GM12801 (cell line): ENCODE results near the gene PTH2R.

Source experiments
- TF ChIP-seq, protein P1 (sequence below): IDR thresholded peaks from one replicate; pipeline ENCODE4 v1.5.1; 2011; ENCODE audit warnings: control low read depth; ENCODE audit not compliant: insufficient read length; ENCODE audit errors: extremely low read depth

Gene PTH2R

DNA sequence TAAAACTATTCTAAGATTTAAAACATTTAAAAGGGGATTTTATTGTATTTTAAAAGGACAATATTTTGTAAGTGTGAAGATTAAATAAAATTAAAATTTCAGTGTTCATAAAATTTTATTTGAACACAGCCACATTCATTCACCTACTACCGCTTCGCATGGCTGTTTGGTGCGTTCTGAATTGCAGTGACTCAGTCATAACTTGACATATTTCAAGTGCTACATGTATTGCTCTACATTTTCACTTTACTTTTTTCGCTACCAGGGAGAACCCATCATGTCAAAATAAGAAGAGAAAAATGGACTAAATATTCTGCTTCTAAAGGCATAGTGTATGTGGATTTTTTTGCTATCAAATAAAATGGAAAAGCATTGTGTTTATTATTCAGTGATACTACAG is 8.7 kb downstream of the PTH2R start:
- TF ChIP-seq, protein P1, sequence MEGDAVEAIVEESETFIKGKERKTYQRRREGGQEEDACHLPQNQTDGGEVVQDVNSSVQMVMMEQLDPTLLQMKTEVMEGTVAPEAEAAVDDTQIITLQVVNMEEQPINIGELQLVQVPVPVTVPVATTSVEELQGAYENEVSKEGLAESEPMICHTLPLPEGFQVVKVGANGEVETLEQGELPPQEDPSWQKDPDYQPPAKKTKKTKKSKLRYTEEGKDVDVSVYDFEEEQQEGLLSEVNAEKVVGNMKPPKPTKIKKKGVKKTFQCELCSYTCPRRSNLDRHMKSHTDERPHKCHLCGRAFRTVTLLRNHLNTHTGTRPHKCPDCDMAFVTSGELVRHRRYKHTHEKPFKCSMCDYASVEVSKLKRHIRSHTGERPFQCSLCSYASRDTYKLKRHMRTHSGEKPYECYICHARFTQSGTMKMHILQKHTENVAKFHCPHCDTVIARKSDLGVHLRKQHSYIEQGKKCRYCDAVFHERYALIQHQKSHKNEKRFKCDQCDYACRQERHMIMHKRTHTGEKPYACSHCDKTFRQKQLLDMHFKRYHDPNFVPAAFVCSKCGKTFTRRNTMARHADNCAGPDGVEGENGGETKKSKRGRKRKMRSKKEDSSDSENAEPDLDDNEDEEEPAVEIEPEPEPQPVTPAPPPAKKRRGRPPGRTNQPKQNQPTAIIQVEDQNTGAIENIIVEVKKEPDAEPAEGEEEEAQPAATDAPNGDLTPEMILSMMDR: no peak

GRCh38 chr2:208415897-208416296 is 9.3 kb downstream of the PTH2R start:
- TF ChIP-seq, protein P1: no peak

DNA sequence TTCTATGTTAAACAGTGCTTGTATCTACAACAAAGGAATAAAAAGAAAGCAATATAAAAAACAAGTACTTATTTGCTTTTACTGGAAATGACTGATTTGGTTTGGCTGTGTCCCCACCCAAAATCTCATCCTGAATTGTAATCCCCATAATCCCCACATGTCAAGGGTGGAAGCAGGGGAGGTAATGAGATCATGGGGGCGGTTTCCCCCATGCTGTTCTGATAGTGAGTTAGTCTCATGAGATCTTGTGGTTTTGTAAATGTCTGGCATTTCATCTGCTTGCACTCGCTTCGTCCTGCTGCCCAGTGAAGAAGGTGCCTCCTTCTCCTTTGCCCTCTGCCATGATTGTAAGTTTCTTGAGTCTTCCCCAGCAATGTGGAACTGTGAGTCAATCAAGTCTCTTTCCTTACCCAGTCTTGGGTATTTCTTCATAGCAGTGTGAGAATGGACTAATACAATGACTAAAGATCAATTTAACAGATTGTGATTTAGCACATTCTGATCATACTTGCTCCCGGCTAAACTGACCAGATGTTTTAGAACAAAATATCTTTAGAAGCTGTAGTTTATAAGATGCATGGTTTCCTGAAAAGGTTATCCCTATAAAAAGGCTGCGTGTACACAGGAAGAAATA is 19.9 kb downstream of the PTH2R start:
- TF ChIP-seq, protein P1: no peak

- TF ChIP-seq, protein P1: no peak
Measured at GRCh38 chr2:208437755-208438154, 31.2 kb downstream of the PTH2R start.

DNA sequence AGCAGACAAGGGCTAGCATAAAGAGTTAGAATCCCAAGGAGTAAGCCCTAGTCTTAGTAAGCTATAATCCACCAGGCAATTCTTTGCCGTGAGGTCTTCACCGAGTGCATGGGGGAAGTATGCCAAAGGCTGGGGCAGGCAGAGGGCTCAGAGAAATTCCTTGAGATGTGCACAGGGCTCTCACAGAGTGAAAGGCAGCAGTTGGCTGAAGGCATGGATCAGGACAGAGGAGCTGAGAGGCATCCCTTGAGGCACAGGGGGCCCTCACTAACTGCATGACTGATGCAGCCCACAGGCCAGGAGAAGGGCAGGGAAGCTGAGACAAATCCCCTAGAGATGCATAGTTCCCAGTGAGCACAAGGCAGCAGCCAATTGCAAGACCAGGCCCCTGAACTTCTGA is 34.1 kb downstream of the PTH2R start:
- TF ChIP-seq, protein P1: no peak

DNA sequence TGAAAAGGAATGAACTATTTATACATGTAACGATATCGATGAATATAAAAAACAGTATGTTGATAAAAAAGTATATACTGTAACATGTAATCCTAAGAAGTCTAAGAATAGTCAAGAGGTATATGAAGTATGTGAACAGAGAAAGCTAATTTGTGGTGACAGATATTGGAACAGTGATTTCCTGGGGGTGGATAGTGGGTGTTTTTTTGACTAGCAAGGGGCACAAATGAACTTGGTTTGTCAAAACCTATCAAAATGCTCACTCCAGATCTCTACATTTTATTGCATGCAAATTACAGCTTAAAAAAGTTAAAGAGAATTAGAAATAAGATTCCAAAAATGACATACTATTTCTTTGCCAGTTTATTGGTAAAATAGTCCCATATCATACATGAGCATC is 35.4 kb downstream of the PTH2R start:
- TF ChIP-seq, protein P1: no peak

DNA sequence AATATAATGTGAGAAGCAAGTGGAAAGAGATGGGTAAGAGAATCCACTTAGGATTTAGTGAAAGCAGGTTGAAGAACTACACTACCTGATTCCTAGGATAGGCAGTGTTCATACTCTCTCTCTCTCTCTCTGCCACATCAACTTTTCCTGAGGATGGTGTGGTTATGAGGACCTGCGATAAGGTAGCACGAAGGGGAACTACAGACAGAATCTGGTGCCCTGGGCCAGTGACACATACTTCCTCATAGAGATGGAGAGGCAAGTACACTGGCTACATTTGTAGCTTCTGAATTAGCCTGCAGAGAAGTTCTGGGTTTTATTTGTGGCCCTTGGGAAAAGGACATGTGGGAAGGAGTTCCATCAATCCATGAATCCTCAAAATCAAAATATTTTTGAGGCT is 44.5 kb downstream of the PTH2R start:
- TF ChIP-seq, protein P1: no peak
